Activated T-cell treated with anti-CD3 and anti-CD28 coated beads for 24 hours (primary cell): ENCODE measurements around the gene NLRC5.
"Not testable (repeated sequence)": the region's sequence is repeated elsewhere in the genome, so short reads cannot be mapped to it uniquely, and the experiment has no call there.

ENCODE experiments used
- DNase-seq: peaks from one replicate; pipeline ENCODE4 v3.0.0-alpha.2; 2020; ENCODE audit warnings: low read depth

The NLRC5 gene

DNA sequence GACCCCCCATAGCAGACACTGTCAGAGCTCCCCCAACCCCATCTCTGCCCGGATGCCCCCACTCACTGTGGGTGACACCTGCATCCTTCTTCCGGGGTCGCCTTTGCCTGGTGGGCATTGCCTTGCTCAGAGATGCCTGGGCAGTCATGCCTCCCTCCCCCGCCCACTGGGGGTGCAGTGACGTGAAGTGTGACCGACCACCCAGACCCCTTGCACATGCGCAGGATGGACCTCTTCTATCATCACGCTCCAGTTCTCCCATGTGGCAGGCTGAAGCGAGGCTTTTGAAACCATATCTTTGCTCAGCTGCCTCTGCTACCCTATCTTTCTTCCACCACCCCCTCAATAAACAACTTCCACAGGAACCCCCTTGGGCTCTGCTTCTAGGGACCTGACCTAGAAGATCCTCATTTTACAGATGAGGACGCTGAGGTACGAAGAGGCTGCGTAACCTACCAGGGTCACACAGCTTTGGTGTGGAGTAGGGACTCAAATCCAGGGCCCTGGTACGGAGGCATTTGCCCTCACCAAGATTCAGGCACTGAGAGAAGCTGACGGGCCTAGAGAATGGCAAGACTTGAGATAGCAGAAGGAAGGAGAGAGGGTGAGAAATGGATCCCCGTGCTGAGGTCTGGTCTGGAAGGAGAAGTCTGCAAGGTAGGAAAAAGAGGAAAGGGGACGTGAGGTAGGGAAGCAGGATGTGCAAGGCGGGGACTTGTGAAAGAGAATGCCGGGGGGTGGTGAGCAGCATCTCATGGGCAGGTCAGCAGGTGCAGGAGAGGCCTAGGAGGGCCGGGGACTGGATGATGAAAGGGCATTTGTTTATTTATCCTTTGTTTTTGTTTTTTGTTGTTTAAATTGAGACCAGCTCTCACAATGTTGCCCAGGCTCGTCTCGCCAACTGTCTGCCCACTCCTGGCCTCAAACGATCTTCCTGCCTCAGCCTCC is 14.4 kb downstream of the NLRC5 start:
- DNase-seq, result no peak

DNA sequence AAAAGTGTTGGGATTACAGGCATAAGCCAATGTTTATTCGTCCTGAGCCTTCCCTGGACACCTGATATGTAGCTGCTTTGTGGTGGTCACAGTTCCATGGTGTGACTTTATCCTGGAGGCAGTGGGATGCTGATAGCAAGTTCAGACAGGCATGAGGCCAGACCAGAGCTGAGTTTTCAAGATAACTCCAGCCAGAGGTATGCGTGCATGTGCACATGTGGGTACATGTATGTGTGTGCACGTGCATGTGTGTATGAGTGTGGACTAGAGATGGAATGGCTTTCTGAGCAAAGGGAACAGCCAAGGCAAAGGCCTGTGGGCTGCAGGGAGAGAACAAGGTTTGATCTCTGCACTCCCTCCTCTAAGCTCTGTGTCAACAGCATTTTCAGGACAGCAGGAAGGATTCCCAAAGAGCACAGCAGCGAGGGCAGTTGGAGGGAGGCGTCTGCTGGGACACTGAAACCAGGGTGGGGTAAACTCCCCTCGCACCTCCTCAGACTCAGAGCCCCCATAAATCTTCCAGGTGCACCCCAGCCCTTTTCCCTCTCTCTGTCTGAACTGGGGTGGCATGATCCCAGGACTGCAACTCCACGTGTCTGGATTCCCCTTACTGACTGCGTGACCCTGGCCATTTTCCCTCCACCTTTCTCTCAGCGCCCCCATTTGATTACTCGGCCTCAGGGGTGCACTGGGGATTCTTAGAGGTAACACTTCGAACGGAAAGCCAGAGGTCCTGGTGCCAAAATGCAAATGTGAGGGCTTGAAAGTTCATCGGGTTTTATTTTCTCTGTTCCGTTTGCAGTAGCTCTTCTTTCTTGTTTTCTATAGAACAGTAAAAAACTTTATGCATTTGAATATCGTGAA is 15.3 kb downstream of the NLRC5 start:
- DNase-seq, result no peak

DNA sequence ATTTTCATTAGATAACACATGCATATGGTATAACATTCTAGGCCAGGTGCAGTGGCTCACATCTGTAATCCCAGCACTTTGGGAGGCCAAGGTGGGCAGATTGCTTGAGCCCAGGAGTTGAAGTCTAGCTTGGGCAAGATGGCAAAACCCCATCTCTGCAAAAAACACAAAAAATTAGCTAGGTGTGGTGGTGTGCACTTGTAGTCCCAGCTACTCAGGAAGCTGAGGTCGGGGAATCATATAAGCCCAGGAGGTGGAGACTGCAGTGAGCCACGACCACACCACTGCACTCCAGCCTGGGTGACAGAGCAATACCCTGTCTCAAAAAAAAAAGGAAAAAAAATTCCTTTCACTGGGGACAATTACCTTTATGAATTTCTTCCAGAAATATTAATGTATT is 16.2 kb downstream of the NLRC5 start:
- not testable (repeated sequence) for DNase-seq

DNA sequence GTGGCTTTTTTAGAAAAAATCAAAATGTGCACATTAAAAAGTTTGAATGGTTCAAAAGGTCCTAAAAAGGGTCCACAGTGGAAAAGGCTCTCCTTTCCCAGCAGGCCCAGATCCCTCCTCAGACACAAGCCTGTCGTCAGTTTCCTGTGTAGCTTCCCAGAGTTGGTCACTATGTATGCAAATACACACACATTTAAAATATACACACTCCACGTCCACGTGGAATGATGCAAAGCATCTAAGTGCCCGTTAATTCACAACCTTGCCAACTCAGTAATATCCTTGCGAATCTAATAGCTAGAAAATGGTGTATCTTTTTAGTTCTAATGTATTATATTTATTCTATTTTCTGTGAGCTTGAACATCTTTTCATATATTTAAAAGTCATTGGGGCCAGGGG is 17.7 kb downstream of the NLRC5 start:
- no peak for DNase-seq

DNA sequence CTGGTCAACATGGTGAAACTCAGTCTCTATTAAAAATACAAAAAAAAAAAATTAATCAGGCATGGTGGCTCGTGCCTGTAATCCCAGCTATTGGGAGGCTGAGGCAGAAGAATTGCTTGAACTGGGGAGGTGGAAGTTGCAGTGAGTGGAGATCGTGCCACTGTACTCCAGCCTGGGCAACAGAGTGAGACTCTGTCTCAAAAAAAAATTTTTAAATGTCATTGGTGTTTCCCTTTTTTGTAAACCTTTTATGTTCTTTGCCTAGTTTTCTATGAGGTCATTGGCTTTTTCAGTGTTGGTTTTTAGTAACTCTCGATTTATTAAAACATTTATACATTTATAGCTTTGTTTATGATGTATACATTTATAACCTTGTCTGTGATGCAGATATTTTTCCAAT is 18.2 kb downstream of the NLRC5 start:
- no peak for DNase-seq

DNA sequence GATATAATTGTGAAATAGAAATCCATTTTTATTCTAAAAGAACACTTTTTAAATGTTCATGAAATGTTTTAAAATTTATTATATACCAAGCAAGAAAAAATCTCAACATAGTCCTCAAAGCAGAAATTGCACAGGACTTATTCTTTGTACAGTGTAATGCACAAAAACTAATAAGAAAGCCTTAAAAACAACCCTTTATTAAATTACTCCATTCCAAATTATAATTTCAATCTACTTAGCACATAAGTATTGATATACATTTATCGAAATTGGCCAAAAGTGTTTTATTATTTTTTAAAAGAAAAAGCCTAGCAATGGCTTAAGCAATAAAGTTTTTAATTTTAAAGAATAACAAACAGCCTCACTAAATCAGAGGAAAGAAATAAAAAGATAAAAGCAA is 19.1 kb downstream of the NLRC5 start:
- DNase-seq, result no peak

DNA sequence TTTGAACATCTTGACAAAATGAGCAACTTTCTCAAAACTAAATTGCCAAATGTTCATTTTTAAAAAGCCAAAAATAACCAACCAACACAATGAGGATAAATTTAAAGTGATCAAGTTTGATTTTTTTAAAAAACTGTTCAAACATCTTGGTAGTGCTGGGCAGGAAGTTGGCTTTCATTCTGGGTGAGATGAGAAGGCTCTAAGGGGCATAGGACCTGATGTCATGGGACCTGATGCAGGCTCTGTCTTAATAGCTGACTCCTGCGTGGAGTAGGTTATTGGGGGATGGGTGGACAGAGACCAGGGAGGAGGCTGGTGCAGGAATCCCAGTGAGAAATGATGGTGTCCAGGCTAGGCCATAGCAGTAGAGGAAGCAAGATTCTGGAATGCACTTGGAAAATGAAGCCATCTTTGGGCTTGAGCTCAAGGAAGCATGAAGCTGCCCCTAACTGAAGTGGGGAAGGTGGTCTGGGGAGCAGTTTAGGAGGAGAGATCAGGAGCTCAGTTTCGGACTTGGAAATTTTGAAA is 20.4 kb downstream of the NLRC5 start:
- DNase-seq, result no peak

DNA sequence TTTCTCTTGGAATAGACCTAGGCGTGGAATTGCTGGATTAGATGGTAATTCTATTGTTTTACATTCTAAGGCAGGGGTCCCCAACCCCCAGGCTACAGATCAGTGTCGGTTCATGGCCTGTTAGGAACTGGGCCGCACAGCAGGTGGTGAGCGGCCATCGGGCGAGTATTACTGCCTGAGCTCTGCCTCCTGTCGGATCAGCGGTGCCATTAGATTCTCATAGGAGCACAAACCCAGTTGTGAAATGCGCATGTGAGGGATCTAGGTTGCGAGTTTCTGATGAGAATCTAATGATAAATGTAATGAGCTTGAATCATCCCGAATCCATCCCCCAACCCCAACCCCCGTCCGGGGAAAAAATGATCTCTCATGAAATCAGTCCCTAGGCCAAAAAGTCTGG is 23.0 kb downstream of the NLRC5 start:
- DNase-seq, result no peak

DNA sequence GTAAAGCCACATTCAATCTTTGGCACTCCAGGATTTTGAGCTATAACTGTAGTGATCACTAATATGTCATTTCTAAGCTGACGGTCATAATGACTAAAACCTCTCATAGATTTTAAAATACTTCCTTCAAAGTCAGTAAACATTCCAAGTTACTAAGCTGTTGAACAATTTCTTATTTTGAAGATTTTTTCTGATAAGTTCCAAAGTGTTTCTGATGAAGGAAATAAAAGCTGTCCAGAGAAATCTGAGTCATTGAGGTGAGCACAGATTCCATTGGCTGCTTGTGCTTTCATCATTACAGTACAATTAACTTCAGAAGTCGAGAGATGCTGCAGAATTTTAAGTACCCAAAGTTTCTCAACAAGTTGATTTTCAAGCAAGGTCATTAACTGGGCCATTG is 23.9 kb downstream of the NLRC5 start:
- no peak for DNase-seq

DNA sequence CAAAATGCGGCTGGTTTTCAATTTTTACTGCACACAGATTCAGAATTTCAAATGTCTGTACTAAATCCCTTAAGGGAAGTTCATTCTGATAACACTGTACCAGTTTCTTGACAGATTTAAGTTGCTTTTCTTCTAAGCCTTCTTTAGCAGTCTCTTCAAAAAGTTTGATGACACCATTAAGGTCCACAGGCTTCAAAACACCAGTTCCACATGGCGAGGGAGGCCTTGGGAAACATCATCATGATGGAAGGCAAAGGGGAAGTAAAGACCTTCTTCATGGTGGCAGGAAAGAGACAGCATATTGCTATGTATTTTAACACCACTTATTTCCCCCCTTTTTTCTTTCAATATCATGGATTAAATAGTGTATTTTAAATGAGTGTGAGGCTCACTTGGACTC is 24.5 kb downstream of the NLRC5 start:
- DNase-seq, result no peak

DNA sequence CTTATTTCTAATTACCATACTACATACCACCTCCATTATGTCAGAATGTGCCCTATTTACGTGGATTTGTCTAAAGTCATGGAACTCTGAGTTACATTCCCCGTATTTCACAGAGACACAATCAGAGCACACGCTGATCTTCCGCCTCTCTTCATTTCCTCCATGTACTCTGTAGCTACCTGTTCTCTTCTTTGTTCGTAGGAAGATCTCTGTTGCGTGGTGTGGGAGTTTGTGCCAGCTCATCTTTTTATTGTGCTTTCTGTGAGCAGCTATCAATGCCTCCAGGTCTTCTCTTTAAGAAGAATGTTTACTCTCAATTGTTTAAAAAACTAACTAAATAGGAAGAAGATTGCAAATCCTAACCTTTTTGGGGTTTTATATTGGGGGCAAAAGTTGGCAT is 26.9 kb downstream of the NLRC5 start:
- no peak for DNase-seq

DNA sequence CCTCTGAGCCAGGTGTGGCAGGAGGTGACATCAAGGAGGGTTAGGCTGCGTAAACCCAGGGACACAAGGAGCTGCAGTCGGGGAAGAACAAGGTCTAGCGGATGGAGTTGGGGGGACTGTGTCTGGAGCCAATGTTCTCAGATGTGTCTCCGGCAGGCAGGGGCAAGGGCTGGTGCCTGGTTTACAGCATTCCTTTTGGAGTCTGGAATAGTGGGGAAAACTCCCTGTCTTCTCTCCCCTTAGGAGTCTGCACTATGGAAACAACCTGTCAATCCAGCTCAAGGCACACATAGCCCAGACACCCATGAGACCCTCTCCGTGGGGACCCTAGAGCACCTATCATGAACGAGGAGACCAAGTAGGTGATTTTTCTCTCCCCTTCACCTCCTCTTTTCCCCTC is 27.5 kb downstream of the NLRC5 start:
- no peak for DNase-seq

DNA sequence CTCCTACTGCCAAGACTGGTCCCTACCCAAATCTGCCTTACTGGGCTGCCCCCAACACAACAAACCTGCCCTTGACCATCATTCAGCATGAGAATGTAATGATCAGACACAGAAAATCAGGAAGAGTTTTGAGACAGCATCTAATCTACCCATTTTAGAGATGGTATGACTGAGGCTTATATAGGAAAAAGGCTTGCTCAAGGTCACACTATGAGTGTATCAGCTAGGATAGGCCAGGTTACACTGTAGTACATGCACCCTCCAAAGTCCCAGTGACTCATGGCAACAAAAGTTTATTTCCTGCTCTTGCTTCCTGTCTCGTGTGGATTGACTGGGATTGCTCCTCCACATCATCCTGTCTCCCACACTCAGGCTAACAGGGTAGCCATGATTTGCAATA is 27.9 kb downstream of the NLRC5 start:
- DNase-seq, result no peak

DNA sequence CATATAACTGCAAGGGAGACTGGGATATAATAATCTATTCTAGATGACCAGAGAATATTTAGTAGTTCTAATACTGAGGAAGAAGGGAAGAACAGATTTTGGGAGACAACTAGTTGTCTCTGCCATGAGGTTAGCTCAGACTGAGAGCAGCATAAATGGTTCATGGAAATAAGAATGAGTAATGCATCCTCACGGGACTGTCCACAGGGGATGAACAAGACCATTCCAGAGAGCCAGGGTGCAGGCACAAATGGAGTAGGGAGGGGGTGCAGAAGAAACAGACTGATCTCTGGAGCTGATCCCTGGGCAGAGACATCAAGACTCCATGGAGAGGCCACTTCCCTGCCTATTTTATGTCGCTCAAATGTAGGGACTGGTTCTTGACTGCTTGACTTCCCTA is 30.4 kb downstream of the NLRC5 start:
- no peak for DNase-seq

DNA sequence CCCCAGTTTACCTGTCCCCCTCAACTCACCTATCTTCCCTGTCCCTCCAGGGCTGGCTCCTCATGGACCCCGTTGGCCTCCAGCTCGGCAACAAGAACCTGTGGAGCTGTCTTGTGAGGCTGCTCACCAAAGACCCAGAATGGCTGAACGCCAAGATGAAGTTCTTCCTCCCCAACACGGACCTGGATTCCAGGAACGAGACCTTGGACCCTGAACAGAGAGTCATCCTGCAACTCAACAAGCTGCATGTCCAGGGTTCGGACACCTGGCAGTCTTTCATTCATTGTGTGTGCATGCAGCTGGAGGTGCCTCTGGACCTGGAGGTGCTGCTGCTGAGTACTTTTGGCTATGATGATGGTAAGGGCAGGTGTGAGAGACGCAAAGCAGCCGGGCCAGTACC is 31.3 kb downstream of the NLRC5 start:
- no peak for DNase-seq

DNA sequence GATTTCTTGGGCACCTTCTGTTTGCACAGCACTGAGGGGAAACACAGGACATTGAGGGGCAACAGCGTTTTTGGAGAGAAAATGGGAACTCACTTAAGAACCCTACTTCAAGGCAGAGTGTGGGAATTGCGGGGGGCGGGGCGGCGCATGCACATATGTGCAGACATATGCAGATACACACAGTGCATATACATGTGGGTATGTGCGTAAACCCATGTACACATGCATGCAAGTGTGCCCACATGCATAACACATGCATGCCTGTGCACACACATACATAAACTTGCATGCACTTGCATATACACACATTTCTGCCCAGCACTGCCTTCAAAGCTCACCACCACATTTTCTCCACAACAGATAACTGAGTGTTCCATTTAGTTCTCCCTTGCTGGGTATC is 32.4 kb downstream of the NLRC5 start:
- DNase-seq, result no peak

DNA sequence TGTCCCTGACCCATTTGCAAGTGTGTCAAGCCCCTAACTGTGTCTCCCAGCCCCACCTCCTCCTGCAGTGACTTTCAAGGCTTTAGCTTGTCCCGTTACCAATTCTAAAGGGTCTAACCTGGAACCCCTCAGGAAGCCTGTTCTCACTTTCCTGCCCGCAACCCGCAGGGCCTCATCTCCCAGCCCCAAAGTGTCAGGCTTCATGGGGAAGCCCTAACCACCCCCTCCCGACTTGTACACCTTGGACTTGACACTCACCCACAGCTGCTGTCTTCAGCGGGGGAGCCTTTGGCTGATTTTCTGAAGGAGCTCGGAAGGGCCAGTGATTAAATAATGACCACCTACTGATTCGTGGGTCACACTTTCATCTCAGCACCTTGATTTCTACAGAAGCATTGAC is 33.1 kb downstream of the NLRC5 start:
- no peak for DNase-seq

DNA sequence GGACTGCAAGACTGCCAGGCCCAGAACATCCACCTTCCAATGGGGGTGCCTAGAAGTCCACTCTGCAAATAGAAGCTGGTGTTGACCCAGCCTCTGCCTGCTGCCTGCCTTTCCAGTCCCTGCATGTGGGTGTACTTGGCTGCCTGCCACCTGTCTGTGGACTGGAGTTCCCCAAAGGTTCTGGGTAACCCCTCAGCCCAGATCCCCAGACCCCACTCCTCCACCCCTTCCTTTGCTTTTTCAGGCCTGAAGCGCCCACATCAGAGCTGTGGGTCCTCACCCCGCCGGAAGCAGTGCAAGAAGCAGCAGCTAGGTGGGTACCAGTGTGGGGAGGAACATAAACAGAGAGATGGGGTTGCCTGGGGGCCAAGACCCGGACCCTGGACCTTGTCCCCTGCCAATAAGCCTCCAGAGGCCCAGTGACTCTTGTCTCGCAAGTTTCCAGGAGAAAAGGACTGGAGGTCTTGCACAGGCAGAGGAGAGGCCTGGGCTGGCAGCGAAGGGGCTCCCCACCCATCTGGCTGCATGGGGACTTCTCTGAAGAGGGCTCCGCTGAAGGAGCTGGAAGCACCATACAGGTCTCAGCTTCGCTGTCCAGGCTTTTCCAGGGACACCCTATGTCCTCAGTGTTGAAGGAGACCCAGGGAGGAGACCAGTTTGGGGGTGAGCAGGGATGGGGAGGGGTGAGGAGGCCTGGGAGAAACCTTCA is 34.3 kb downstream of the NLRC5 start:
- peak; percentile 57 for DNase-seq

DNA sequence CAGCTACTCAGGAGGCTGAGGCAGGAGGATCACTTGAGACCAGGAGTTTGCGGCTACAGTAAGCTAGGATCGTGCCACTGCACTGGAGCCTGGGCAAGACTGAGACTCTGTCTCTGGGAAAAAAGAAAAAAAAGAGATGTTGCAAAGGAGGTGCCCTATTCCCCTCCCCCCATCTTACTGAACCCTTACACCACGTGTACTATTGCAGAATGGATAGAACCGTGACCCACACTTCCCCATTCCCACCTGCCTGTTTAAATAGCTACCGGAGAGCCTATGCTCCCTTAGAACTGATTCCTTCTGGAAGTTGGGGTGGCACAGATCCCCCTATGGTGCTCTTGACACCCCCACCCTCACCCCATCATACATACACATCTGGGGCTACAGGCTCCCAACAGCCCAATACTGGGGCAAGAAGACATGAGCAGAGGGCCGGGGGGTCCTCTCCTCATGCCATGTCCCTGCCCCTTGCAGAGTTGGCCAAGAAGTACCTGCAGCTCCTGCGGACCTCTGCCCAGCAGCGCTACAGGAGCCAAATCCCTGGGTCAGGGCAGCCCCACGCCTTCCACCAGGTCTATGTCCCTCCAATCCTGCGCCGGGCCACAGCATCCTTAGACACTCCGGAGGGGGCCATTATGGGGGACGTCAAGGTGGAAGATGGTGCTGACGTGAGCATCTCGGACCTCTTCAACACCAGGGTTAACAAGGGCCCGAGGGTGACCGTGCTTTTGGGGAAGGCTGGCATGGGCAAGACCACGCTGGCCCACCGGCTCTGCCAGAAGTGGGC is 35.7 kb downstream of the NLRC5 start:
- no peak for DNase-seq

DNA sequence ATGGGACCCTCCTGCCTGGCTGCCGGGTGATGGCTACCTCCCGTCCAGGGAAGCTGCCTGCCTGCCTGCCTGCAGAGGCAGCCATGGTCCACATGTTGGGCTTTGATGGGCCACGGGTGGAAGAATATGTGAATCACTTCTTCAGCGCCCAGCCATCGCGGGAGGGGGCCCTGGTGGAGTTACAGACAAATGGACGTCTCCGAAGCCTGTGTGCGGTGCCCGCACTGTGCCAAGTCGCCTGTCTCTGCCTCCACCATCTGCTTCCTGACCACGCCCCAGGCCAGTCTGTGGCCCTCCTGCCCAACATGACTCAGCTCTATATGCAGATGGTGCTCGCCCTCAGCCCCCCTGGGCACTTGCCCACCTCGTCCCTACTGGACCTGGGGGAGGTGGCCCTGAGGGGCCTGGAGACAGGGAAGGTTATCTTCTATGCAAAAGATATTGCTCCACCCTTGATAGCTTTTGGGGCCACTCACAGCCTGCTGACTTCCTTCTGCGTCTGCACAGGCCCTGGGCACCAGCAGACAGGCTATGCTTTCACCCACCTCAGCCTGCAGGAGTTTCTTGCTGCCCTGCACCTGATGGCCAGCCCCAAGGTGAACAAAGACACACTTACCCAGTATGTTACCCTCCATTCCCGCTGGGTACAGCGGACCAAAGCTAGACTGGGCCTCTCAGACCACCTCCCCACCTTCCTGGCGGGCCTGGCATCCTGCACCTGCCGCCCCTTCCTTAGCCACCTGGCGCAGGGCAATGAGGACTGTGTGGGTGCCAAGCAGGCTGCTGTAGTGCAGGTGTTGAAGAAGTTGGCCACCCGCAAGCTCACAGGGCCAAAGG is 36.8 kb downstream of the NLRC5 start:
- DNase-seq, result no peak

DNA sequence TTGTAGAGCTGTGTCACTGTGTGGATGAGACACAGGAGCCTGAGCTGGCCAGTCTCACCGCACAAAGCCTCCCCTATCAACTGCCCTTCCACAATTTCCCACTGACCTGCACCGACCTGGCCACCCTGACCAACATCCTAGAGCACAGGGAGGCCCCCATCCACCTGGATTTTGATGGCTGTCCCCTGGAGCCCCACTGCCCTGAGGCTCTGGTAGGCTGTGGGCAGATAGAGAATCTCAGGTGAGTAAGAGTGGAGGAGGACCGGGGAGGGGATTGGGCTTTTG is 37.4 kb downstream of the NLRC5 start:
- DNase-seq, result no peak
